ENCODE results near the gene SETD3. TPM values are rescaled to one million over a fixed set of nuclear protein-coding genes. Genes with fewer than 3 reads are reported as not detected.
A peak's percentile ranks its signal among the peaks of the same experiment; 100 is the strongest.

The SETD3 gene
- total and polyA plus RNA-seq, 2 of the 8 experiments (the other 6 are each of a cell fraction or from before 2014, with no cell fraction given): 24.0 to 64.0 TPM

DNA sequence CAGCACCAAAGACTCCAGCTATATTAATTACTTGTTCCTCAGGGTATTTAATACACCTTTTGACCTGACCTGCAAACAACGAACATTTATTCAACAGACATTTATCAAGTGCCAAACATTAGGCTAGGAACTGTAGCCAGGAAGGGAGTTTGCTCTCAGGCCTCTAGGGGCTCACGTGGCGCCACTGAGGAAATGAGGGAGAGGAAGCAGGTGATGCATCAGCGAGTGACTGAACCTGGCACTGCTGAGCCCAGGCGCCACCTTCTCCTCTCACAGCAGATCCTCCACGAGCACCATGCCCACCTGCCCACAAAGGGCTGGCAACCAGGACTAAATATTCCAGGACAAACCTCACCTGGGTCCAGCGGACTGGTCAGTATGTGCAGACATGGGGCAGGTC lies 50.2 kb downstream of the SETD3 start:
- CTCF ChIA-PET (ENCODE audit: partially characterized antibody): interaction anchor here (0.7 to 2.0 kb wide), 11 partner anchors 10 to 37 kb away, joined by 3 to 8 read pairs (median 5); no protein-coding TSS in a partner anchor
- no peak overlapping the region for H2BK20ac ChIP-seq (ENCODE audit: low read length)
- peaks cover 6% of the 10 kb centered on the region; the same call in 1 of the 2 replicates for H3K79me1 ChIP-seq (ENCODE audit: low read depth, low read length)
- H3K23ac ChIP-seq (ENCODE audit: insufficient read length): no peak overlapping the region
- H3K14ac ChIP-seq (ENCODE audit: insufficient read length): no peak overlapping the region
- no peak overlapping the region for H4K5ac ChIP-seq (ENCODE audit: insufficient read length, low read depth, low read length)
- no peak overlapping the region for H2BK5ac ChIP-seq (ENCODE audit: low read depth, low read length)
- H2BK15ac ChIP-seq (ENCODE audit: low read length): no peak overlapping the region
- POLR2A ChIA-PET (ENCODE audit: partially characterized antibody): interaction anchor here (0.8 kb wide), 1 partner anchor 18 kb away, joined by 5 read pairs; no protein-coding TSS in a partner anchor
- H4K20me1 ChIP-seq (replicated peaks in 1 of 2; ENCODE audit: control insufficient read depth in 1 of 2, insufficient read depth in 2 of 2, low read length in 2 of 2): peaks cover 2 to 3% of the 10 kb centered on the region in 2 experiments
- WGBS, 2 experiments (ENCODE audit: extremely low coverage in 1 of 2, insufficient coverage in 1 of 2, insufficient read length in 1 of 2, insufficient replicate concordance in 2 of 2, low coverage in 1 of 2, low lambda C conversion rate in 2 of 2, missing lambda C conversion rate in 1 of 2): 49% methylated on average over 7 of the region's 7 CpGs; no CpG with 5 or more reads in 1 of the 2 experiments
- H3K4me2 ChIP-seq (ENCODE audit: insufficient read depth in 1 of 2, low read depth in 2 of 2, low read length in 2 of 2): no peak overlapping the region
- H3K18ac ChIP-seq (ENCODE audit: extremely low read depth, low read length): no peak overlapping the region
- H4K91ac ChIP-seq (replicated peaks; ENCODE audit: insufficient read length, low read length): no peak overlapping the region
- no peak overlapping the region for H2AFZ ChIP-seq (ENCODE audit: low read length)
- H2BK12ac ChIP-seq (ENCODE audit: low read depth, low read length): no peak overlapping the region
- H3K56ac ChIP-seq (replicated peaks; ENCODE audit: insufficient read length, low read depth, low read length): no peak overlapping the region
- H2BK120ac ChIP-seq (replicated peaks; ENCODE audit: low read depth, low read length): no peak overlapping the region
- no peak overlapping the region for H3K4ac ChIP-seq (replicated peaks; ENCODE audit: insufficient read length, low read depth, low read length)
- peak; percentile 84 for FAIRE-seq
- H3K79me2 ChIP-seq (ENCODE audit: control insufficient read depth in 1 of 2, insufficient read depth in 2 of 2, low read length in 2 of 2): peaks cover 0 to 6% of the 10 kb centered on the region in 2 experiments; a peak in 1 of 4 replicates
- no peak overlapping the region; the same call in 1 of the 2 replicates for H4K8ac ChIP-seq (ENCODE audit: extremely low read depth, insufficient read depth, low read length)
- H3K4me1 ChIP-seq (replicated peaks in 1 of 4; ENCODE audit: control insufficient read depth in 3 of 4, insufficient read depth in 4 of 4, low read length in 3 of 4): peaks cover 0 to 7% (median 3%) of the 10 kb centered on the region in 4 experiments; a peak in 4 of 7 replicates
- peak in 1 of 2 experiments; percentile 75 for DNase-seq (ENCODE audit: low read depth in 1 of 2, low spot score in 2 of 2)
- H3K36me3 ChIP-seq (ENCODE audit: control insufficient read depth in 2 of 4, insufficient read depth in 4 of 4, low read length in 3 of 4): peaks cover 0 to 9% (median 5%) of the 10 kb centered on the region in 4 experiments; a peak in 3 of 8 replicates
- no peaks in the 10 kb centered on the region; a peak in 2 of 4 replicates for H3K9me3 ChIP-seq (ENCODE audit: insufficient read depth in 2 of 2, low read depth in 1 of 2, low read length in 1 of 2)
- no peak overlapping the region for H3K4me3 ChIP-seq (ENCODE audit: extremely low read depth in 1 of 4, insufficient read depth in 2 of 4, low read depth in 3 of 4, low read length in 4 of 4)
- H3K27ac ChIP-seq (ENCODE audit: low read depth, low read length): no peak overlapping the region
- no peaks in the 10 kb centered on the region for H3K23me2 ChIP-seq (ENCODE audit: low read depth, low read length)
- H2AK5ac ChIP-seq (ENCODE audit: low read depth, low read length): no peak overlapping the region
- H3K9ac ChIP-seq (replicated peaks in 1 of 4; ENCODE audit: extremely low read depth in 1 of 4, low read depth in 3 of 4, low read length in 3 of 4): no peak overlapping the region
- no peaks in the 10 kb centered on the region for H3K27me3 ChIP-seq (replicated peaks in 1 of 4; ENCODE audit: control insufficient read depth in 3 of 4, extremely low read depth in 1 of 4, insufficient read depth in 3 of 4, low read length in 3 of 4)
- TF ChIP-seq BCL11A (IDR thresholded peaks at IDR 0.05; ENCODE audit: low read depth in 2 of 2, low read length in 2 of 2): no peak
- TF ChIP-seq, protein P1, sequence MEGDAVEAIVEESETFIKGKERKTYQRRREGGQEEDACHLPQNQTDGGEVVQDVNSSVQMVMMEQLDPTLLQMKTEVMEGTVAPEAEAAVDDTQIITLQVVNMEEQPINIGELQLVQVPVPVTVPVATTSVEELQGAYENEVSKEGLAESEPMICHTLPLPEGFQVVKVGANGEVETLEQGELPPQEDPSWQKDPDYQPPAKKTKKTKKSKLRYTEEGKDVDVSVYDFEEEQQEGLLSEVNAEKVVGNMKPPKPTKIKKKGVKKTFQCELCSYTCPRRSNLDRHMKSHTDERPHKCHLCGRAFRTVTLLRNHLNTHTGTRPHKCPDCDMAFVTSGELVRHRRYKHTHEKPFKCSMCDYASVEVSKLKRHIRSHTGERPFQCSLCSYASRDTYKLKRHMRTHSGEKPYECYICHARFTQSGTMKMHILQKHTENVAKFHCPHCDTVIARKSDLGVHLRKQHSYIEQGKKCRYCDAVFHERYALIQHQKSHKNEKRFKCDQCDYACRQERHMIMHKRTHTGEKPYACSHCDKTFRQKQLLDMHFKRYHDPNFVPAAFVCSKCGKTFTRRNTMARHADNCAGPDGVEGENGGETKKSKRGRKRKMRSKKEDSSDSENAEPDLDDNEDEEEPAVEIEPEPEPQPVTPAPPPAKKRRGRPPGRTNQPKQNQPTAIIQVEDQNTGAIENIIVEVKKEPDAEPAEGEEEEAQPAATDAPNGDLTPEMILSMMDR (IDR thresholded peaks at IDR 0.05; ENCODE audit: control extremely low read depth in 1 of 3, insufficient read depth in 1 of 3, low read depth in 1 of 3, low read length in 3 of 3): peak; percentile 62 to 82 (median 82)
- TF ChIP-seq, protein P2, sequence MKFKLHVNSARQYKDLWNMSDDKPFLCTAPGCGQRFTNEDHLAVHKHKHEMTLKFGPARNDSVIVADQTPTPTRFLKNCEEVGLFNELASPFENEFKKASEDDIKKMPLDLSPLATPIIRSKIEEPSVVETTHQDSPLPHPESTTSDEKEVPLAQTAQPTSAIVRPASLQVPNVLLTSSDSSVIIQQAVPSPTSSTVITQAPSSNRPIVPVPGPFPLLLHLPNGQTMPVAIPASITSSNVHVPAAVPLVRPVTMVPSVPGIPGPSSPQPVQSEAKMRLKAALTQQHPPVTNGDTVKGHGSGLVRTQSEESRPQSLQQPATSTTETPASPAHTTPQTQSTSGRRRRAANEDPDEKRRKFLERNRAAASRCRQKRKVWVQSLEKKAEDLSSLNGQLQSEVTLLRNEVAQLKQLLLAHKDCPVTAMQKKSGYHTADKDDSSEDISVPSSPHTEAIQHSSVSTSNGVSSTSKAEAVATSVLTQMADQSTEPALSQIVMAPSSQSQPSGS (IDR thresholded peaks at IDR 0.05; ENCODE audit: low read length): no peak
- TF ChIP-seq POU5F1 (IDR thresholded peaks at IDR 0.05; ENCODE audit: low read depth, low read length): no peak
- TF ChIP-seq NRF1 (IDR thresholded peaks at IDR 0.05; ENCODE audit: low read depth, low read length): no peak
- TF ChIP-seq NANOG (IDR thresholded peaks at IDR 0.05; ENCODE audit: insufficient read depth, low read depth, low read length, poor library complexity, severe bottlenecking): no peak
- TF ChIP-seq USF2 (IDR thresholded peaks at IDR 0.05; ENCODE audit: low read length): peak; percentile 51; the same call in 1 of the 2 replicates

Measured in H1 (cell line).